Stimulated activated CD8-positive, alpha-beta memory T cell treated with anti-CD3 and anti-CD28 coated beads, Interleukin-4, amount 100 ng/mL, for 24 hours (primary cell): ENCODE results near the gene NOS1AP.

Experiments
- DNase-seq: peaks from one replicate; pipeline ENCODE4 v3.0.0-alpha.2; 2020; ENCODE audit warnings: low read depth

NOS1AP gene

DNA sequence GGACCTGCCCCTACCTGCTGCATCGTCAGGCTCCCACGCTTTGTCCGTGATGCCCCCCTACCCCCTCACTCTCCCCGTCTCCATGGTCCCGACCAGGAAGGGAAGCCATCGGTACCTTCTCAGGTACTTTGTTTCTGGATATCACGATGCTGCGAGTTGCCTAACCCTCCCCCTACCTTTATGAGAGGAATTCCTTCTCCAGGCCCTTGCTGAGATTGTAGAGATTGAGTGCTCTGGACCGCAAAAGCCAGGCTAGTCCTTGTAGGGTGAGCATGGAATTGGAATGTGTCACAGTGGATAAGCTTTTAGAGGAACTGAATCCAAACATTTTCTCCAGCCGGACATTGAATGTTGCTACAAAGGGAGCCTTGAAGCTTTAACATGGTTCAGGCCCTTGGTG lies 298.3 kb downstream of the NOS1AP start:
- no peak for DNase-seq

- no peak for DNase-seq
Observed at GRCh38 chr1:162368451-162368850, 299.0 kb downstream of the NOS1AP start.

DNA sequence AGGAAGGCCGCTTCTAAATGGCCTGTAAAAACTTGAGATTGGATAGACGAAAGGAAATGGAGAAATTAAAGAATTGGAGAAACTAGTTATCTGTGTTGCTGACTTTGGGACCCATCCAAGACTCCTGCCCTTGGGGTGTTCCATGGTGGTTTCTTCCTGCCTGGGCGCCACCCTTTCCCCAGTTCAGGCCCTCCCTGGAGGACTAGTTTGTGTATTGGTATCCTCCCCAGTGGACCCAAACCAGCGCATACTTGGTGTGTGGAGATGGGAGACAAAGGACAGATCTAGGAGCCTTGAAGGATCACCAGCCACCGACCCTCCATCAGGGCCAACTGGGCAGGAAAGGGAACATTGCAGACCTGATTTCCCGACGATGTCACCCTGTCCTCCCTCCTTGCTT lies 300.1 kb downstream of the NOS1AP start:
- DNase-seq, result no peak

DNA sequence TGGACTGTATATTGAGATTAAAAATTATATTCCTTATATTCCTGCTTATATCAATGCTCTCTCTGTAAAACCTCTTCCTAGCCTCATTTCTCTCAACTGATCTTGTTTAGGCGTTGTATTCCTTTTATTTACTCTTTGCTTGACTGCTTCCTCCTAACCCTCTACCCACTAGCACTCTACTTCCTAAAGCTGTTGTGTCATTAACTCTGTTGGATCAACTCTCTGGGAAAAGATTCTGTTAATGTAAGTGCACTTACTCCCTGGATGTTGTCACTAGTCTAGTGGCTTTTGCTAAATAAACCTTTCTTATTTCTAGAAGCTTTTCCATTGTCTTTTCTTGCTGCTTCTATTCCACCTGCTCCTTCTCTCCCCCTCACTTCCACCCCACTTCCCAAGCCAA lies 300.7 kb downstream of the NOS1AP start:
- DNase-seq, result no peak

DNA sequence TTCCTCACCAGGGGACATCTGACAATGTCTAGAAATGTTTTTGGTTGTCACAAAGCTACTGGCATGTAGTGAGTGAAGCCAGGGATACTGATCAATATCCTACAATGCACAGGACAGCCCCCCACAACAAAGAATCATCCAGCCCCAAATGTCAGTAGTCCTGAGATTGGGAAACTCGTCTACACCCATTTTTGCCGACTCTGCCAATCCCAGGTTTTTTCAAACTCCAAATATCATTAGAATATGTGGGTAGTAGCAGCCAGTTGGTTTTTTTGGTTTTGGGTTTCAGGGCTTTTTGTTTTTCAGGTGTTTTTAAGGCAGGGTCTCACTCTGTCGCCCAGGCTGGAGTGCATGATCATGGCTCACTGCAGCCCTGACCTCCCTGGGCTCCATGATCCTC lies 301.2 kb downstream of the NOS1AP start:
- no peak for DNase-seq

GRCh38 chr1:162371611-162372010 lies 302.1 kb downstream of the NOS1AP start:
- no peak for DNase-seq

DNA sequence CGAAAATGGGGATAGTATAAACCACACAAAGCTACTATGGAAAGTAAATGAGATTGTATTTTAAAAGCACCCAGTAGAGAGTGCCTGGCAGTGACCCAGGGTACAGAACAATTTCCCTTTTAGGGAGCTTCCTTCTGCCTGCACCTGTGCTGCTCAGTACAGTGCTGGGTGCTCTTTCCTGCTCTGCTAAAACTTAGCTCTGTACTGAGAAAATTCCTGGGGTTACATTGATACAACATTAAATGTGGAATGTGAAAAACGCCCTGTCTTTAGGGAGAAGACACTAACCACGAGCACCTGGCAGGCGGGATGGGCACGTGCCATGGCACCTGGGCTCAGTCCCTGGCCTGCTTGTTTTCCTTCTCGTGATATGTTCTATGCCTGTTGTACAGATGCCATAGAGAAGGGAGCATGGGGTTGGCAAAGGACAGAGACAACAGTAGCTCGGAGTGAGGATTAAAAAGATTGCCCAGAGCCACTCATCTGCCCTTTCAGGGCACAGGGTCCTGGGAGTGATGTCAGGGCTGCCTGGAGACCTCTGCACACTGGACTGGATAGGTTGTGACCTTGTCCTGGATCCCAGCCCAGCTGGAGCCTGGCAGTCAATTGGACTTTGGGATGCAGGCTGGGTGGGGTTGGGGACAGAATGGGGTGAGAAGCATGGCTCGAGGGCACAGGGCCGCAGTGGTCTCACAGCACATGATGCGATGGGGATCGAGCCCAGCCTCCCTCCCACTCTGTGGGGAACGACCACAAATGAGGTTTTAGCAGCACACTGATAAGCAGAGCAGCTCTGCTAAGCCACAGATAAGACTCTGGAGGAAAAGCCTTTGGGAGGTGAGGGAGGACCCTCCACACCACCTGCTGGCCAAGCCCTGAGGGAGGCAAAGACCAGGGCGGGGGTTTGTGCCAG lies 302.9 kb downstream of the NOS1AP start:
- no peak for DNase-seq

DNA sequence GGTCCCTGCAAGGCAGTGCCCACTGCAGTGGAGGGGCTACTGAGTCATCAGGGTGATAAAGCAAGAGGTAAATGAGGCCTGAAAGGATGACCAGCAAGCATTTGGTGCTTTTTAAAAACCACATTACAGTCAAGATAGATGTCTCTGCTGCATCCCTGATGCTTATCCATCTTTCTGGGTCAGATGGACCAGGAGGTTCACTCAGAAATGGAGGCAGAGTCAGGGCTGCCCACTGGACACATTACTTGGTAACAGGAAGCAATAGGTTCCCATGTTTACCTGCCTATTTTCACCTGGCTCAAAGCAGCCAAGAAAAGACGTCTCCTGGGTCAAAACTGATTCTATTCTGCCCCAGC lies 303.6 kb downstream of the NOS1AP start:
- DNase-seq, result no peak

GRCh38 chr1:162373541-162374260 lies 304.2 kb downstream of the NOS1AP start:
- no peak for DNase-seq

DNA sequence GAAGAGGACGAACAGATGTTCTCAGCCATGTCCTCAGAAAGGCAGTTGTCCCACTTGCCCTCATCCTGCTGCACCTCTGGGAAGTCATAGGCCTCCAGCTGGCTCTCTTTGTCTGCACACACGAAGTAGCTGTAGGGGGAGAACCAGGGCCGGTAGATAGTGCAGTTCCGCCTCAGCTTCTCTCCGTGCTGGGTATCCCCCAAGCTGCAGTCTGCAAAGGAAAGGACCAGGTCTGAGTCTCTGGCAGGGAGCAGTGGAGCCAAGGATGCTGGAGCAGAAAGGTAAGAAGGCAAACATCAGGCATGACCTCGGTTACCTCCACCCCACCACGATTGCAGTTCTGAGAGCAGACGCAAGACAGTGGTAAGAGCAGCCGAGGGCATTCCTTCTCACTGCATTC lies 304.9 kb downstream of the NOS1AP start:
- no peak for DNase-seq

DNA sequence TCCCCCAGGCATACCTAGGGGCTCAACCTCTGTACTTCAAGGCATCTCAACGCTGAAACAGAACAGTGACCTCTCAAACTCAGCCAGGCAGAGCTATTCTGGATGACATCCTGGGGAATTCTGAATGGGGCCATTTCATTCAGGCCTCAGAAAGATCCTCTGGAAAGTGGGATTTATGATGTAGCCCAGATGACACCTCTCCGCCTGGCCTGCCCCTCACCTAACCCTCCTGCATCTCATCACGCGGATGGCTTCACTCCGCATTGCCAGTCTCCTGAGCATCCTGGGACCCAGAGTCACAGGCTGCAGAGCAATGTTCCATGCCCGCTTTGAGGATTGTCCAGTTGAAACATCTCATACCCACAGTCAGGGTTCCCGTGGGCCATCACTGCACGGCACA lies 306.0 kb downstream of the NOS1AP start:
- no peak for DNase-seq

DNA sequence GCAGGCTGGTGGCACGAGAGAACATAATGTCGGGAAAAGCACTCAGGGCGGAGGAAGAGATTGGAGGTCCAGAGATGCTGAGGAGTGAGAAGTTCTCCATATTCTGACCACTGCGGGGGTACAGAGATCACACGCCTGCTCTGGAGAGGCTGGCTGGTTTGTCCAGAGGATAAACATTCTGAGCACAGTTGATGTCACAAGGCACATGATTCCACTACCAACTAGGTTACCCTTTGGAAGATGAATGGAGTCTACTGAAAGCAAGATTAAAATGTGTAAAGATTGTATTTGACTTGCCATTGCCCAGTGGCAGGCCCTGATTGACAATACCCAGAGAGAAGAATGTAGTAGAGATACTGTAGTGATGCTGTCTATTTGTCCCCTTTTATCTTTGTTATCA lies 307.2 kb downstream of the NOS1AP start, which contains the start of gene SPATA46:
Gene SPATA46 (minus strand): TSS at position 164 of the 400 bp plus-strand sequence. CDS start 64 bp downstream, at position 100.
- no peak for DNase-seq

- no peak for DNase-seq
Observed at GRCh38 chr1:162380061-162380846, 310.8 kb downstream of the NOS1AP start.

DNA sequence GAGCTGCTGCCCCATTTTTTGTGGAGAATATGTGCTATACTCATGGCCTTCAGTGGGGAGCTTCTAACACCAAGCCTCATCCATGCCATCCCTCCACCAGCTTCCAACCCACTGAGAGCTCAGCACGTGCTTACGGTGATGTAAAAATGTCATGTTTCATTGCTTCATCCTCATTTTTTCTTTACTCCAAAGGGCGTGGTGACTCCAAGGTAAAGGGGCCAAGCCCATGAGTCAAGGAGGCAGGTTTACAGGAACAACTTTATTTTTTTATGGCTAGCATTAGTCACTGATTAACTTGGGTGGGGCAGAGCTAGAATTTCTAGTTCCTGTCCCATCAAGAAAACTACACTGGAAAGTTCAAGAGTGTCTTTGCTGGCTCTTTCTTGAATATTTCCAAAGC lies 311.9 kb downstream of the NOS1AP start, which contains the start of gene C1orf226:
Gene C1orf226 (plus strand): TSS at position 346 of the 400 bp plus-strand sequence. CDS start 174 bp downstream, outside the sequence.
- DNase-seq, result no peak

DNA sequence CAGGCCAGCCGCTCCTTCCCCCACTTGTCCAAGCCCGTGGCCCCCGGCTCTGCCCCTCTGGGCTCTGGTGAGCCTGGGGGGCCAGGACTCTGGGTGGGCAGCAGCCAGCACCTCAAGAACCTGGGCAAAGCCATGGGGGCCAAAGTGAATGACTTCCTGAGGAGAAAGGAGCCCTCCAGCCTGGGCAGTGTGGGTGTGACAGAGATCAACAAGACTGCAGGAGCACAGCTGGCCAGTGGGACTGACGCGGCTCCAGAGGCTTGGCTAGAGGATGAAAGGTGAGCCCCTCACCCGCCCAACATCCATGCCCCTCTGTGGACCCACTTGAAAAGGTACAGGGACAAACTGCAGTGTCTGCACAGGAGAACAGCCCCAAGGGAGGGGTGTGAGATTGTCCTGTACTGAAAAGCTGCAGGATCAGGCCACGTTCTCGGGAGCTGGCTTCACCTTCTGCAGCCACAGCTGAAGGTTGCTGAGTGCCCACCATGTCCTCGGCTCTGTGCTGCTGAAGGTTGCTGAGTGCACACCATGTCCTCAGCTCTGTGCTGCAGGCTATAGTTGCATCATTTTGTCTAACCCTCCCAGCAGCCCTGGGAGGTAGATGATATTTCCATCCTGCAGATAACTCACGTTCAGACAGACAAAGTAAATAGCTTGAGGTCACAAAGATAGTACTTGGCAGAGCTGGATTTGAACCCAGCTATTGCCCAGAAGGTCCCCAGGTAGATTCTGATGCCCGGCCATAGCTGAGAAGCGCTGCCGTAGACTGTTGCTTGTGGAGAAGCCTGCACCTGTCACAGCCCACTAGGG lies 312.7 kb downstream of the NOS1AP start:
- DNase-seq, result no peak

GRCh38 chr1:162383091-162383490 lies 313.6 kb downstream of the NOS1AP start:
- DNase-seq, result no peak

DNA sequence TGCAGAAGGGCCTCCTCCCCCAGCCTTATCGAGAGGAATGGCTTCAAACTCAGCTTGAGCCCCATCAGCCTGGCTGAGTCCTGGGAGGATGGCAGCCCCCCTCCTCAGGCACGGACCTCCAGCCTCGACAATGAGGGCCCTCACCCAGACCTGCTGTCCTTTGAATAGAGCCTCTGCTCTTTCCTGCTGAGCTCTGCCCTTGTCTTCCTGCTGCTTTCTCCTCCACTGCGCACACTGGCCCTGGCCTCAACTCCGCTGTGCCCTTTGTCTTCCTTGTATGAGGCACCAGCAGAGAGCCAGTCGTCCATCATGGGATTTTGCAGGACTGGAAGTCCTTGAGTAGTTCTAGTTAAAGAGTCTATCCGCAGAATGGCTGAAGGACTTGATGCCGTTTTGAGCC lies 314.0 kb downstream of the NOS1AP start:
- no peak for DNase-seq

DNA sequence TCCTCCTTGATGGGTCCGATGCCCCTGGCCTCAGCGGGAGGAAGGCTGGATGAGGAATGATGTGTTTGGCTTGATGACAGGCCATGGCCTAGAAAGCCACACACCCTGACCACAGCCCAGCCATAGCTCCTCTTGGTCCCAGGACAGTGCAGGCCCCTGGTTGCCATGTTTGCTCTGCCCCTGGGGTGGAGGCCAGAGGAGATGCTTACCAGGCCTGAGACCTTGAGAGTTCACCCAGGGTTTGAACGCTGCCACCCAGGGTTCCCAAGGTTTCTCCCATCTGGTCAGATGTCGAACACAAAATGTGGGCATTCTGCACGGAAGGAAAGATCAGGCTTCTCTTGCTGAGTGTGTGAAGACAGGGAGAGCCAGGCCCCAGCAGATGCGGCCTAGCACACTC lies 314.6 kb downstream of the NOS1AP start:
- no peak for DNase-seq

DNA sequence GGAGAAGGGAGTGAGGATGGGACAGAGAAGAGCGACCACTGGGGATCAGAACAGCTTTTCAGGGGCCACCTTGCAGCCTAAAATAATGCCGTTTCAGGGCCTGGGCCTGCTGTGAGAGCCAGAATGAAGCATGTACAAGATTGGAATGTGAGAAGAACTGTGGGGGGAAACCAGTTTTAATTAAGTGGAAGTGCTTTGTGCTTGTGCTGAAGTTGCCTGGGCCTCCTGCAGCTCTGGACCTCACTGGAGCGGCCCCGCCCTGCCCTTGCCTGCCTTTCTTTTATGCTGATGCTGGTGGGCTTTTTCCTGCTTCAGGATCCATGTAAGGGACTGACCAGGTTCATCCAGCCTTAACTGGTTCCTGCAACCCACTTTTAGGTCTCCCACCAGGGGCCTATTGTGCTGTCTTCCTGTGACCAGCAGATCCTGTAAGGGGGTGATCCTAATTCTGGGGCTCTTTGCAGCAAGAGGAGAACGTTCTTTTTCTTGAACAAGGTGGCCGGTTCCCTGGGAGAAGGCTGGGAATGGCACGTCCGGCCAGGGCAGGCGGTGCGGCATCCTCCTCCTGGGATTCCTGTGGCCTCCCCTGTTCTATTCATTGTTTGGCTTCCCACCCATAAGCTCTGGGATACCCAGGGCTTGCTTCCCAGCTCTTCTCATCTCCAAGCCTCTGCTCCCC lies 315.2 kb downstream of the NOS1AP start:
- no peak for DNase-seq

GRCh38 chr1:162385280-162385623 lies 315.8 kb downstream of the NOS1AP start:
- DNase-seq, result no peak

GRCh38 chr1:162385702-162386101 lies 316.2 kb downstream of the NOS1AP start:
- no peak for DNase-seq
